HG02981 (cell line): ENCODE results near the gene SUCNR1.
A peak's percentile ranks its signal among the peaks of the same experiment; 100 is the strongest.
"Not testable (repeated sequence)": the region's sequence is repeated elsewhere in the genome, so short reads cannot be mapped to it uniquely, and the experiment has no call there.

Experiments
- ATAC-seq: cut with Tn5 transposase; IDR thresholded peaks from one replicate; pipeline ENCODE4 v1.9.1; 2021; ENCODE audit warnings: mild to moderate bottlenecking, moderate library complexity; ENCODE audit not compliant: unreplicated experiment

The SUCNR1 gene

GRCh38 chr3:151873398-151873797 is at the start of gene SUCNR1:
Gene SUCNR1, plus strand, starts transcription at chr3:151873643. Its CDS starts 6,250 bp downstream, at chr3:151879893.
- ATAC-seq = no peak

GRCh38 chr3:151827816-151828215 is 45.6 kb upstream of the SUCNR1 start:
- ATAC-seq = no peak

- ATAC-seq = no peak
Observed at GRCh38 chr3:151835751-151836525, 37.5 kb upstream of the SUCNR1 start.

GRCh38 chr3:151837057-151837456 is 36.4 kb upstream of the SUCNR1 start:
- no peak for ATAC-seq

- ATAC-seq = peak; percentile 75
Observed at GRCh38 chr3:151838574-151839312, 34.7 kb upstream of the SUCNR1 start.

- no peak for ATAC-seq
Observed at GRCh38 chr3:151839313-151839631, 34.2 kb upstream of the SUCNR1 start.

- ATAC-seq = no peak
Observed at GRCh38 chr3:151841801-151842200, 31.6 kb upstream of the SUCNR1 start.

GRCh38 chr3:151843275-151843674 is 30.2 kb upstream of the SUCNR1 start:
- ATAC-seq = no peak

GRCh38 chr3:151845306-151845905 is 28.0 kb upstream of the SUCNR1 start:
- ATAC-seq = no peak

GRCh38 chr3:151850065-151850464 is 23.4 kb upstream of the SUCNR1 start:
- ATAC-seq = not testable (repeated sequence)

GRCh38 chr3:151852074-151852811 is 21.2 kb upstream of the SUCNR1 start:
- ATAC-seq = no peak

- no peak for ATAC-seq
Observed at GRCh38 chr3:151856118-151856517, 17.3 kb upstream of the SUCNR1 start.

- ATAC-seq = no peak
Observed at GRCh38 chr3:151856641-151857040, 16.8 kb upstream of the SUCNR1 start.

GRCh38 chr3:151859233-151859673 is 14.2 kb upstream of the SUCNR1 start:
- ATAC-seq = no peak

- ATAC-seq = no peak
Observed at GRCh38 chr3:151859905-151860304, 13.5 kb upstream of the SUCNR1 start.

GRCh38 chr3:151863611-151864010 is 9.8 kb upstream of the SUCNR1 start:
- no peak for ATAC-seq

GRCh38 chr3:151864423-151865101 is 8.9 kb upstream of the SUCNR1 start:
- ATAC-seq = no peak

- ATAC-seq = no peak
Observed at GRCh38 chr3:151866711-151867410, 6.6 kb upstream of the SUCNR1 start.

- no peak for ATAC-seq
Observed at GRCh38 chr3:151867666-151868065, 5.8 kb upstream of the SUCNR1 start.

- no peak for ATAC-seq
Observed at GRCh38 chr3:151869181-151869580, 4.3 kb upstream of the SUCNR1 start.
